Astrocyte of the cerebellum (primary cell): ENCODE results near the gene MKRN2.
A peak's percentile ranks its signal among the peaks of the same experiment; 100 is the strongest.

Source experiments
- DNase-seq: peaks from one replicate; pipeline ENCODE4 v3.0.0-alpha.2; 2011; ENCODE audit warnings: low read depth
- H3K4me3 ChIP-seq: 2 replicates; pipeline ENCODE4 v1.5.1; 2011; ENCODE audit warnings: mild to moderate bottlenecking, low read depth, low read length, moderate library complexity
- CTCF ChIP-seq: IDR thresholded peaks from 2 replicates; pipeline ENCODE4 v1.5.1; 2012; ENCODE audit warnings: low read length, low read depth, moderate library complexity, mild to moderate bottlenecking; ENCODE audit errors: missing control alignments
- in situ Hi-C: cut with HindIII; loops from 2 replicates; pipeline ENCODE4 v1.10.0; 2017; ENCODE audit warnings: low sequenced_read_pairs

Gene MKRN2

GRCh38 chr3:12574661-12575060 is 17.8 kb downstream of the MKRN2 start:
- H3K4me3 ChIP-seq, result no peak overlapping the region
- in situ Hi-C loops, result no loop called here
- no peak for DNase-seq
- TF ChIP-seq CTCF, result no peak

GRCh38 chr3:12577379-12577778 is 20.5 kb downstream of the MKRN2 start:
- no peak for TF ChIP-seq CTCF
- in situ Hi-C loops, result no loop called here
- DNase-seq, result no peak
- H3K4me3 ChIP-seq, result no peak overlapping the region

- no peak for DNase-seq
- no peak overlapping the region for H3K4me3 ChIP-seq
- in situ Hi-C loops, result no loop called here
- peak; percentile 22 for TF ChIP-seq CTCF
Measured at GRCh38 chr3:12578742-12579141, 21.9 kb downstream of the MKRN2 start.

- no peak for TF ChIP-seq CTCF
- no peak for DNase-seq
- in situ Hi-C loops, result no loop called here
- no peak overlapping the region for H3K4me3 ChIP-seq
Measured at GRCh38 chr3:12579456-12579855, 22.6 kb downstream of the MKRN2 start.

GRCh38 chr3:12579905-12580304 is 23.0 kb downstream of the MKRN2 start:
- DNase-seq, result no peak
- H3K4me3 ChIP-seq, result no peak overlapping the region
- TF ChIP-seq CTCF, result no peak
- in situ Hi-C loops, result no loop called here

- no peak for DNase-seq
- no peak overlapping the region for H3K4me3 ChIP-seq
- TF ChIP-seq CTCF, result no peak
- in situ Hi-C loops, result no loop called here
Measured at GRCh38 chr3:12582730-12583129, 25.8 kb downstream of the MKRN2 start.

GRCh38 chr3:12583280-12583679 is 26.4 kb downstream of the MKRN2 start:
- DNase-seq, result no peak

More at GRCh38 chr3:12583280-12583679, 26.4 kb downstream of the MKRN2 start:
- in situ Hi-C loops, result no loop called here
- TF ChIP-seq CTCF, result no peak
- no peak overlapping the region for H3K4me3 ChIP-seq
